Panc1 (cell line): ENCODE measurements around the gene CCDC154.

Experiments used
- CTCF ChIP-seq: fragments of 450-650 bp; IDR thresholded peaks from 2 replicates; pipeline ENCODE4 v1.5.1; 2017; ENCODE audit warnings: mild to moderate bottlenecking
- POLR2AphosphoS5 ChIP-seq: IDR thresholded peaks from 2 replicates; pipeline ENCODE4 v1.6.1; 2012; ENCODE audit warnings: mild to moderate bottlenecking, low read depth, low read length, moderate library complexity
- REST ChIP-seq, 2 experiments: IDR thresholded peaks; 2 replicates each; pipeline ENCODE4 v1.6.1; 2011 to 2012; ENCODE audit warnings: low read depth in 2 of 2, control low read depth in 1 of 2, low read length in 1 of 2, mild to moderate bottlenecking in 1 of 2, moderate library complexity in 1 of 2; ENCODE audit not compliant: insufficient read depth in 1 of 2
- SIN3A ChIP-seq: IDR thresholded peaks from 2 replicates; pipeline ENCODE4 v1.6.1; 2012; ENCODE audit warnings: low read depth, mild to moderate bottlenecking, low read length, moderate library complexity, borderline replicate concordance; ENCODE audit not compliant: insufficient read depth
- TCF7L2 ChIP-seq: IDR thresholded peaks from 2 replicates; pipeline ENCODE4 v1.6.1; 2011; ENCODE audit warnings: mild to moderate bottlenecking, low read depth, low read length, inconsistent platforms

GRCh38 chr16:1465567-1465915 lies 21.2 kb upstream of the CCDC154 start:
- TF ChIP-seq CTCF (no peak), SIN3A (no peak), TCF7L2 (no peak), REST (IDR thresholded peaks at IDR 0.05; ENCODE audit: insufficient read depth in 1 of 2, low read depth in 2 of 2, low read length in 1 of 2) (no peak), POLR2AphosphoS5 (no peak)
